OCI-LY1 (cell line): ENCODE data around the gene PTGES.

Experiments
- H2AFZ ChIP-seq: fragments of 200-600 bp; sonication (generic), shearing (Covaris generic); 2 replicates; pipeline ENCODE4 v1.6.0; 2014; ENCODE audit warnings: antibody characterized with exemption, mild to moderate bottlenecking, low read length
- H3F3A ChIP-seq: fragments of 200-600 bp; sonication (generic), shearing (Covaris generic); 2 replicates; pipeline ENCODE4 v1.6.0; 2014; ENCODE audit warnings: mild to moderate bottlenecking, antibody characterized with exemption, low read length, moderate library complexity; ENCODE audit not compliant: insufficient read depth
- H3K27ac ChIP-seq: fragments of 200-600 bp; sonication (generic); 2 replicates; pipeline ENCODE4 v1.5.1; 2014; ENCODE audit warnings: low read length, mixed run types, mild to moderate bottlenecking, low read depth; ENCODE audit not compliant: poor library complexity, severe bottlenecking
- H3K27me3 ChIP-seq: fragments of 200-600 bp; sonication (generic); 2 replicates; pipeline ENCODE4 v1.6.0; 2014; ENCODE audit warnings: antibody characterized with exemption, mild to moderate bottlenecking, low read length, moderate library complexity; ENCODE audit not compliant: insufficient read depth
- H3K36me3 ChIP-seq: fragments of 200-600 bp; sonication (generic); 2 replicates; pipeline ENCODE4 v1.6.1; 2014; ENCODE audit warnings: mild to moderate bottlenecking, antibody characterized with exemption, low read length, moderate library complexity, mixed read lengths; ENCODE audit not compliant: insufficient read depth
- H3K4me1 ChIP-seq: fragments of 200-600 bp; sonication (generic); 2 replicates; pipeline ENCODE4 v1.5.1; 2014; ENCODE audit warnings: mild to moderate bottlenecking, low read length, moderate library complexity; ENCODE audit not compliant: insufficient read depth, severe bottlenecking
- H3K4me2 ChIP-seq: fragments of 200-600 bp; sonication (generic), shearing (Covaris generic); 2 replicates; pipeline ENCODE4 v1.6.1; 2014; ENCODE audit warnings: low read length
- H3K4me3 ChIP-seq: fragments of 200-600 bp; sonication (generic); 2 replicates; pipeline ENCODE4 v1.5.1; 2014; ENCODE audit warnings: low read length, low read depth, mild to moderate bottlenecking, mixed read lengths; ENCODE audit not compliant: poor library complexity, severe bottlenecking
- H3K79me2 ChIP-seq: fragments of 200-600 bp; shearing (Covaris generic); 2 replicates; pipeline ENCODE4 v1.6.1; 2016; ENCODE audit warnings: mixed run types, low read length, mixed read lengths; ENCODE audit not compliant: insufficient read depth
- H3K9ac ChIP-seq: fragments of 200-600 bp; sonication (generic), shearing (Covaris generic); 2 replicates; pipeline ENCODE4 v1.6.1; 2014; ENCODE audit warnings: mild to moderate bottlenecking, low read length, mixed read lengths
- H3K9me2 ChIP-seq: fragments of 200-600 bp; sonication (generic), shearing (Covaris generic); 2 replicates; pipeline ENCODE4 v1.6.1; 2014; ENCODE audit warnings: low read depth, mild to moderate bottlenecking, low read length, mixed read lengths
- H3K9me3 ChIP-seq: fragments of 200-600 bp; shearing (Covaris generic); 2 replicates; pipeline ENCODE4 v1.6.1; 2014; ENCODE audit warnings: low read length, mixed read lengths
- H4K20me1 ChIP-seq: fragments of 200-600 bp; sonication (generic), shearing (Covaris generic); 2 replicates; pipeline ENCODE4 v1.6.0; 2016; ENCODE audit warnings: mild to moderate bottlenecking, low read length; ENCODE audit not compliant: insufficient read depth
- CTCF ChIP-seq: fragments of 200-600 bp; sonication (generic), shearing (Covaris generic); IDR thresholded peaks from 2 replicates; pipeline ENCODE4 v1.5.1; 2017; ENCODE audit warnings: mild to moderate bottlenecking, antibody characterized with exemption, low read length, moderate library complexity, mixed read lengths
- EZH2 ChIP-seq: fragments of 200-600 bp; sonication (generic), shearing (Covaris generic); IDR thresholded peaks from 2 replicates; pipeline ENCODE4 v1.8.0; 2017; ENCODE audit warnings: borderline replicate concordance, mixed run types, mild to moderate bottlenecking, antibody characterized with exemption, low read length, moderate library complexity, mixed read lengths

The PTGES gene

GRCh38 chr9:129693741-129694140, 59.1 kb downstream of the PTGES start:
- H3K36me3 ChIP-seq: no peaks in the 10 kb centered on the region
- H3K9me2 ChIP-seq: no peaks in the 10 kb centered on the region
- no peak overlapping the region for H3K4me3 ChIP-seq
- TF ChIP-seq CTCF: no peak
- TF ChIP-seq EZH2: no peak
- H3K79me2 ChIP-seq: no peaks in the 10 kb centered on the region
- no peak overlapping the region for H3K4me2 ChIP-seq
- H2AFZ ChIP-seq: no peak overlapping the region
- H3F3A ChIP-seq: no peaks in the 10 kb centered on the region
- H4K20me1 ChIP-seq: no peaks in the 10 kb centered on the region
- H3K4me1 ChIP-seq: no peaks in the 10 kb centered on the region
- H3K9ac ChIP-seq: no peak overlapping the region
- H3K27me3 ChIP-seq: no peaks in the 10 kb centered on the region
- no peak overlapping the region for H3K27ac ChIP-seq
- H3K9me3 ChIP-seq: no peaks in the 10 kb centered on the region

- H2AFZ ChIP-seq: no peak overlapping the region
- no peak overlapping the region for H3K4me3 ChIP-seq
- no peak overlapping the region for H3K27ac ChIP-seq
- H3K9ac ChIP-seq: no peak overlapping the region
- H3K4me1 ChIP-seq: no peaks in the 10 kb centered on the region
- no peaks in the 10 kb centered on the region for H3K79me2 ChIP-seq
- TF ChIP-seq CTCF (no peak), EZH2 (no peak)
- H3K9me3 ChIP-seq: no peaks in the 10 kb centered on the region
- H3K27me3 ChIP-seq: no peaks in the 10 kb centered on the region
- H3F3A ChIP-seq: no peaks in the 10 kb centered on the region
- no peak overlapping the region for H3K4me2 ChIP-seq
- no peaks in the 10 kb centered on the region for H4K20me1 ChIP-seq
- H3K36me3 ChIP-seq: no peaks in the 10 kb centered on the region
- no peaks in the 10 kb centered on the region for H3K9me2 ChIP-seq
Observed at GRCh38 chr9:129692534-129692933, 60.3 kb downstream of the PTGES start.
